ENCODE data around the gene RBM38.

Gene RBM38

DNA sequence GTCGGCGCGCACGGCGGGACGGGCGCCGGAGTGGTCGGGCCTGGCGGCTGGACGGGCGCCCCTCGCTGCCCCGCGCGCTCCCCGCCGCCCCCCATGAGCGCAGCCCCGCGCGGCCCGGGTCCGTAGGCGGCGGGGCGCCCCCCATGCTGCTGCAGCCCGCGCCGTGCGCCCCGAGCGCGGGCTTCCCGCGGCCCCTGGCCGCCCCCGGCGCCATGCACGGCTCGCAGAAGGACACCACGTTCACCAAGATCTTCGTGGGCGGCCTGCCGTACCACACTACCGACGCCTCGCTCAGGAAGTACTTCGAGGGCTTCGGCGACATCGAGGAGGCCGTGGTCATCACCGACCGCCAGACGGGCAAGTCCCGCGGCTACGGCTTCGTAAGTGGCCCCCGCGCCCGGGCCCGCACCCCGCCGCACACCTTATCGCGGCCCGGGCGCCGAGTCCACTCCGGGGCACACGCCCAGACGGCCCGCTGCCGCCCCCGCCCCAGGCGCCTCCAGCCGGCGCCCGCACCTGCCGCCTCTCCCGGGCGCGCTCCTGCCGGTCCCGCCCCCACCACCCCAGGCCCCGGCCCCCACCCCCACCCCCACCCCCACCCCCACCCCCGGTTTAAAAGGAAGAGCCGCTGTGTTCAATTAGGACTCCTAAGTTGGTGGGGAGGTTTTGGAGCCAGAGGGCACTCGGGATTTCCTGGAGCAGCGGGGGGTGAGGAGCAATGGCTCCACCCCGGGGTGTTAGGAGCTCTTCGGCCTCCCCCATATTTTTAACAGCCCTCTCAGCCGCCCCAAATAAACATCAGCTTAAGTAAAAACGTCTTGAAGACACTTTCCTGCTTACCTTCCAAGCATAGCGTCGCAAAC, 474 bp downstream of the RBM38 start:
- DNase-seq, result peak in 1 of 5 donors; percentile 41

DNA sequence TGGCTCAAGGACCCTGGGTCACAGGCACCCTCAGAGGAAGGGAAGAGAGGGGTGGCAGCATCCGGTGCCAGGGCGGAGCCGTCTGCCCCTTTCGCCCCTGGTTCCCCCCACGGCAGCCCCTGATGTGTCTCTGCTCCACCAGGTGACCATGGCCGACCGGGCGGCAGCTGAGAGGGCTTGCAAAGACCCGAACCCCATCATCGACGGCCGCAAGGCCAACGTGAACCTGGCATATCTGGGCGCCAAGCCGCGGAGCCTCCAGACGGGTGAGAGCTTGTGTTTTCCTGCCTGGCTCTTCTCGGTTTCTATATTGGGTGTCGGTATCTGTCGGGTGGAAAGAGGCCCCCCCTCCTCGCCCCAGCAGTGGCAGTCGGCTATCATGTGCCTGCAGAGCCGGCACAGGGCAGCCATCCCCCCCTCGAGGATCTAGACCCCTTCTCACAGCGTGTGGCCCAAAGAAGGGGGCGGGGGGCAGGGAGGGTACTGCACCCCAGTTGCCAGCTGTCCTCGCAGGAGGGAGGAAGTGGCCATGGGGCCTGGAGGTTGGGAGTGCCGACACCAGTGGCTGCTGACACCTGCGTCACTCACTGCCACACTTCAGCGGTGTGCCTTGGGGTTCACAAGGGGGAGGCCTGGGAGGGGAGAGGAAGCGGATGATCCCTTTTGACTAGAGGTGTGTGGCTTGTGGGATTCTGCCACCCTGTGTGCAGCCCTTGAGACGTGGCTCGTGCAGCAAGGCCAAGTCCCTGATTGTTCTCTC, 1.5 kb downstream of the RBM38 start:
- DNase-seq, result peak; percentile 72 to 92 (median 82)

- DNase-seq, result no peak
These were observed 2.3 kb downstream of the RBM38 start for GRCh38 chr20:57393321-57394120.

- DNase-seq, result no peak
These were observed 3.2 kb downstream of the RBM38 start for GRCh38 chr20:57394121-57395082.

DNA sequence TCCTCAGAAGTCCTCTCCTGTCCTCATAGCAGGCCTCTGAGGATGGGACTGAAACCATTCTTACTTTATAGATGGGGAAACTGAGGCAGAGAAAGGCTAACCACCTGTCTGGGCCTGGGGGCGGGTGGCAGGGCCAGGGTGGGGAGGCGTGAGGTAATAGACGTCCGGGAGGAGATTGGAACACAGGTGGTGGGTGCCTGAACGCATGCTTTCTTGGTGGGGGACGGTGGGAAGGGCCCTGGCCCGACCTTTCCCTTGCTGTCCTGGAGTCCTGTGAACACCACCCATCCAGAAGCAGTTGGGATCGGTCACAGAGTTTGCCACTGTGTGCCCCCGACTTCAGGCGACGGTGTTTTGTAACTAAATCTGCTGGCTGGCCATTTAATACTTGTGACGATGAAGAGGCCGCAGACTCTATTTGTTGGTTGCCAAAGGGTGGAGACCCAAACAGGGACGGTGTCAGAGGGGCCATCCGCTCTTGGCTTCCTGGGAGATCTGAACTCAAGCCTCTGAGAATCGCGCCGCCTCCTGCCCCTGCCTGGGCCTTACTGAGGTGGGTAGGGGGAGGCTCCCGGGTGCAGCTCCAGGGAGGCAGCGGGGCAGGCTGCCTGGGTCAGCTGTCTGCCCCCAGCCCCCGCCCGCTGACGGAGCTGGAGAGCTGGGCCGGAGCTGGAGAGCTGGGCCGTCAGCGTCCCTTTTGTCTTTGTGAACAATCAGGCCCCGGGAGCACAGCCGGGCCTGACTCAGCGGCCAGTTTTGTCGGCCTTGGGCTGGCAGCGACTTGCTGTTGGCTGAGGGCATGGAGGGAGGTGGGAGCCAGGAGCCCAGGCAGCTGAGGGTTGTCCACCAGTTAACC, 4.1 kb downstream of the RBM38 start:
- DNase-seq, result no peak

DNA sequence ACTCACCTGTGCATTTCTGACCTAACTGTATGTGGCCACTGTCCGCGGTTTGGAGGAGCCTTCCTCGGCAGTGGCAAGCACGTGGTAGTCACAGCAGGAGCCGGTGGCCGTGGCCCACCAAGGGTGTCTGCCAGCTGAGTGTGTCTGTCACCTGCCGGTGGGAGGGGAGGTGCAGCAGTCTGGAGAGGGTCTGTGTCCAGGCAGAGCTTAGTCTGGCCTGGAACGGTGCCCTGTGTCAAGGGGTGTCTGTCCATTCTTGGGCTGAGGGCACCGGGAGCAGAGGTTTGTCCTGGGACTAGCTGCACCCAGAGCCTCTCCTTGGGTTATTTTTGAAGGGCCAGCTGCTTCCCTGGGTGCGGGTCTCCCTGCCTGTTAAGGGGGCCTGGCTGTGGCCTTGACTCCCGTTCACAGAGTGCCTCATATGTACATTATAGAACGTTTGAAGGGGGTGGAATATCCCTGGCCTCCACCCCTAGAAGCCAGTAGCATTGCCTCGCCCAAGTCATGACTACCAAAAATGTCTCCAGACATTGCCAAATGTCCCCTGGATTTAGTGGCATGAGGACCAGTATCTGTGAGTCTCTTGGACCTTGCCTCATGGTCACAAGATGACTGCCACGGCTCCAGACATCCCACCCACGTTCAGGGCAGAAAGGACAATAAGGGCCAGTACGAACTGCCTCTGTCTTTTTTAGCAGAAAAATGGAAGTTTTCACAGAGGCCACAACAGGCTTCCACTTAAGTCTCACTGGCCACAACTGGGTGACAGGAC, 5.2 kb downstream of the RBM38 start:
- DNase-seq, result no peak

DNA sequence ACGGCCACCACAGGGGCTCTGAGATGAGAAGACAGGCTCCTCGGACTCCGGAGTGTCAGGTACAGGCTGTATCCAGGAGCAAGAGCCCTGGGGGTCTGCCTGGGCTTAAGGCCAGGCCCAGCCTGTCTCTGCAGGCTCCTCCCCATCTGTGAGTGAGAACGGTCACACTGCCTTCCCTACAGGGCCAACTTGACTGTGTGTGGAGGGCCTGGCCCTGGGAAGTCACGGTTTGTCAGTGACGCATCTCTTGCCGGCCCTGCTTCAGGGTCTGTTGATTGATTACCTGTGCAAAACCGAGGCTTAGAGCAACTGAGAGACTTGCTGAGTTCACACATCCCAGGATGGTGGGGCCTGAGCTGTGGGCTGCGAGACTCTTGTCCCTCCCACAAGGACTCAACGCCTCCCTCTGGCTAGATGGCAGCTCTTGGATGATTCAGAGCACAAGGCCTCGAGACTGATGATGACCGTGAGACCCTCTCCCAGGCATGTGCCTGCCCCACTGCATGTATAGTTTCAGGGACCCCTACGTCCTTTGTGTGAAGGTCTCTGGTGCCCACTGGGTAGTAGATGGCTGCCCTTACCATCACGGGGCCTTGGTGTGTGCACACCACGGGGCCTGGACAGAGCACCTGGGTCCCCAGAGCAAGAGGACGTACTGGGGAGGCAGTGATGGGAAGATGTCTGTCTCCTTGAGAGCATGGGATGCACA, 5.9 kb downstream of the RBM38 start:
- DNase-seq, result peak in 1 of 5 donors; percentile 9

DNA sequence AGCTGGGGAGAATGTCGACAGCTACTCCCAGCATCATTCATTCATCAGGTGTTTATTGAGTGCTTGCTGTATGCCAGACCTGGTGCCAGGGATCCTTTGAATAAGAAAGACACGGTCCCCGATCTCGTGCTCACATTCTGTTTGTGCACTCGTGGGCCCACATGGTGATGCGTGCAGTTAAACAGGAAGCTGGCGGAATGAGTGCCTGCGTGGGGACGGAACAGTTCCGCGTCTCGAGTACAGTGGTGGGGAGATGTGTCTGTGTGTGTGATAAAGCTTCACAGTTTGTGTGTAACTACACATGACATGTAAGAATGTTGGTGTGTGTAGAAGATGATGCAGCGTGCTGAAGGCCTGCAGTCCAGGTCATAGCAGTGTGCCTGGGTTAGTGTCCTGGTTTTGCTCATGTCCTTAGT, 6.5 kb downstream of the RBM38 start:
- peak in 4 of 5 donors; percentile 32 to 64 (median 60) for DNase-seq

DNA sequence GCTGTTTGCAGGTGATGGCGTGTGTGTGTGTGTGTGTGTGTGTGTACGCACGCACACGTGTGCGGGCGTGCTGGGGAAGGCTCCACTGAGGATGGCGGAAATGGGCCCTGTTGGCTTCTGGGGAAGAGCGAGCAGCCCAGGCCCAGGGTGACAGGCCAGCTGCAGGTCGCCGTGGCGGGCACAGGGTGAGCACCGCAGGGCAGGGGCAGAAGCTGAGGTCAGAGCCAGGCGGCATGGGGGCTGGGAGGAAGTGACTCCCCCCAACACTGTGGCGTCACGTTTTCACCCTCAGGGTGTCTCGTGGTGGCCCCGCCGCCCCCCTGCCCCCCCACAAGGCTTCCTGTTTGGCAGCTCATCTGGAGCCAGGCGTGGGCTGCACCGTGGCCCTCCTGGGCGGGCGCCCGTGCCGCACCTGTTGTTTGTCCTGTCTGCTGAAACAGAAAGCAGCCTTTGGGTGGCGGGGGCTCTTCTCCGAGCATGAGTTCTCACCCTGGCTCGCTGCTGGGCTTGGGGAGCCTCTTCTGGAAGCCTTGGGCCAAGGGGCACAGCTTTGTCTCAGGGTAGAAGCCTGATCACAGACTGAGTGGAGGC, 7.1 kb downstream of the RBM38 start:
- peak; percentile 83 to 92 (median 87) for DNase-seq

DNA sequence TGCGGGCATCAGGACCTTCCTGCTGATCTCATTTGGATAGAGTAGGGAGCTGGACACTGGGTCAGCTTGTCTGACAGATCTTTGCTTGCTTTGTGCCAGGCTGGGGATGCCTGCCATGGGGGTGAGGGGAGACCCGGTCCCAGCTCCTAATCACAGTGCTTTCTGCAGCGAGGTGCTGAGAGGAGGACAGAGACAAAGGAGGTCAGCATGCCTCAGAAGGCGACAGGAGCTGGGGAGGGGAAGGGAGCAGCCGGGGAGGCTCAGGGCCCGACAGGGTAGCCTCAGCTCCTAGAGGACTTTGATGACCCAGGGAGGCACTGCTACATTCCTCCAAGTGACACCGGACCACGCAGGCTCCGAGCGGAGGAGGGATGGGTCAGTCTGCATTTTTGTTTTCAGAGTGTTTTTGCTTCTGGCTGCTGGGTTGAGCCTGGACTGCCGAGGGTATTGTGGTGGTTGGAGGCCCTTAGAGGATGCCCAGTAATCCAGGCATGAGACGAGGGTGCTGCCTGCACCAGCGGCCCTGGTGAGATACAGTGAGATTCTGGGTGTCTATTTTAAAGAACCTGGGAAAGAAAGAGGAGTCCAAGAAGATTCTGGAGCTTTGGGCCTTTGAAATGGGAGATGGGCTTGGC, 7.8 kb downstream of the RBM38 start:
- no peak for DNase-seq

- peak in 4 of 5 donors; percentile 31 to 52 (median 36) for DNase-seq
These were observed 8.5 kb downstream of the RBM38 start for GRCh38 chr20:57399587-57400155.

GRCh38 chr20:57400231-57400701, 9.1 kb downstream of the RBM38 start:
- DNase-seq, result no peak

DNA sequence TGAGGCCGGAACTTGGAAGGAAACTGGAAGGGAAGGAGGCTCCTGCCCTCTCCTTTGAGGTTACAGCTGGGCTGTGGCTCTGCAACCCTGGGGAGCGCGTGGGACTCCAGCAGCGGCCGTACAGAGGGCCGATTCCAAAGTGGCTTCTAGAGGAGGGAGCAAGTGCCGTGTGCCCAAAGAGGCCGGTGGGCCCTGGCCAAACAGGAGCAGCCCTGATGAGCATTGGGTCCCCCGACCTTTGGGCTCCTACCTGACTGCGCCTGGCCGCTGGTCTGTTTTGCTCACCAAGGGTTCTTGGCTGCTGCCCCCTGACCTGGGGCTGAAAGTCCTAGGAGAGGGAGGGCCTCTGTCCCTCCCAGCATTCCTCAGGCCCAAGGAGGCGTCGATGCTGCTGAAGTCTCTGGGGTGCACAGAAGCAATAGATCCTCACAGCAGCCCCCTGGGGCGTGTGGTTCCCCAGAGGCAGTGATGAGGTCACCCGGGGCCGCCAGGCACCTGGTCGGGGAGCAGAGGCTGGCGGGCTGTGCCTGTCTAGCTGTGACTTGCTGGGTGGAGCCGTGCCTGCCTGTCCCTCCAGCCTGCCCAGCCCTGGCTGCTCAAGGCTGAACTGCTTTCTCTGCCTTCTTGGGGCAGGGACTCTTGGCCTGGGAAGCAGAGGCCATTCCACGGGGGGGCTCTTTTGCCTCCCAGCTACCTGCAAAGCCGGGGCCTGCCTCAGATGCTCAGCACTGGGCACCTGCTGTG, 9.8 kb downstream of the RBM38 start:
- no peak for DNase-seq

- DNase-seq, result no peak
These were observed 10.3 kb downstream of the RBM38 start for GRCh38 chr20:57401565-57401918.

DNA sequence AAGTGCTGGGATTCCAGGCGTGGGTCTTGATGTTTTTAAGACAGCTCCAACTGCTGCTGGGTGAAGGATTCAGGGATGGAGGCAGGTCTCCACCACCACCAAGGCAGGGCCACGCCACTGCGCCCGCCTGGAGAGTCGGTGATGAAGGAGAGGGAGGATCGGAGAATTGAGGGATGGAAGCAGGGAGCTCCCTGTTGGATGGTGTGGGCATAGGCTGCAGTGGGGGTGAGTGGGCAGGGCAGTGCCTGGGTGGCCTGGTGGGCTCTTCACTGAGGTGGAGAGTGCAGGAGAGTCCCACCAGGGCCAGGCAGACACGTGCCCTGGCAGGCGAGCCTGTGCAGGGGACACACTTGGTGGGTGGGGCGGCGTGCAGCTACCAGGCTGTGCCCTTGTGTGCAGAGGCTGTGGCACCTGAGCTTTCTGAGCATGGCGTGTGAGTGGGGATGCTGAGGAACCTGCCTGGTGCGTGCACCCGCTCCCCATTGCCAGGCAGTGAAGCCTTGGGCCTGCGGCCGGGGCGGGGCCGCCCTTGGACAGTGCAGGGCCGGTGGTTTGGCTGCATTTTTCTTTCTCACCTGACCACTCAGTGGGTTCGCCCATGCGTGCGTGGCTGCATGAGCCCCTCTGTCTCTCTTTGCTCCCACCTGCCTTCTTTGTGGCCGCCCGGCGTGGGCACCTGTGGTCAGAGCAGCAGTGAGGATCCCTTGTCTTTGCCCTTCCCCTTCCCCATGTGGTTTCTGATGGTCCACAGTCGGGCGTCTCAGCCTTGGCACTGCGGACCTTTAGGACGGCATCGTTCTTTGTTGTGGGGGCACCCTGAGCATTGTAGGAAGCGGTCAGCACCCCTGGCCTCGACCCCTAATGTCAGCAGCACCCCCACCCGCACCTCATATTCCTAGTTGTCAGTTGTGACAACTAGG, 11.3 kb downstream of the RBM38 start:
- no peak for DNase-seq

GRCh38 chr20:57403216-57403615, 12.0 kb downstream of the RBM38 start:
- DNase-seq, result no peak
